Uterus (tissue), 2 donors: ENCODE results near the gene GALNTL6.

Source experiments
- CTCF ChIP-seq, 4 experiments: fragments of 200-600 bp in 2 of 4; fragments of 450-650 bp in 2 of 4; sonication (generic) in 2 of 4; IDR thresholded peaks; one replicate each; pipeline ENCODE4 v1.5.1; 2016 to 2019; ENCODE audit warnings: antibody characterized with exemption in 4 of 4, mild to moderate bottlenecking in 2 of 4, moderate library complexity in 1 of 4
- POLR2A ChIP-seq, 2 donors: fragments of 450-650 bp; IDR thresholded peaks; one replicate each; pipeline ENCODE4 v1.6.1; 2016; ENCODE audit warnings: antibody characterized with exemption in 2 of 2, mild to moderate bottlenecking in 1 of 2, moderate library complexity in 1 of 2

DNA sequence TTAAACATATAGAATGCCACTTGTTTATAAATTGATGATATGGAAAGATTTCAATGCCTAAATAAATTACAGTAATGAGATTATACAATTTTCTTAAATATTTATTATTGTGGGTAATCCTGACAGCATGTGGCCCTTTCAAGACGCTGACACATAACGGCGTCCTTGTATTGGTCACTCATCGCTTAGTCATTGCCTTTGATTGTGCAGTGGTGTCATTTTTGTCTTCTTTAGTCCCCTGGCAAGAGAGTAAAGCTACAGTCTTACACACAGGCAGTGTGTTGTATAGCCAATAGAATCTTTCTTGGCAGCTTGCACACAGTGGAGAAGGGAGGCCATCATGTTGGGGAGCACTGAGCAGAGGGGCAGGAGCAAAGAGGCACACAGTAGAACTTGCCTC lies 993.6 kb downstream of the GALNTL6 start:
- TF ChIP-seq CTCF (IDR thresholded peaks at IDR 0.05), result no peak
- TF ChIP-seq POLR2A (IDR thresholded peaks at IDR 0.05), result no peak
